HEK293T (cell line): ENCODE results near the gene CDH4.

Source experiments
- CTCF ChIA-PET: fragments of 350-600 bp; formaldehyde crosslinking; extraction: SDS; loops from one replicate; lab custom pipeline; 2021; ENCODE audit warnings: antibody characterized with exemption, inconsistent platforms; lab: Yijun Ruan, JAX
- POLR2A ChIA-PET: fragments of 350-600 bp; formaldehyde crosslinking; extraction: SDS; loops from one replicate; lab custom pipeline; 2020; ENCODE audit warnings: antibody characterized with exemption, inconsistent platforms; lab: Yijun Ruan, JAX
- DNase-seq: peaks from one replicate; pipeline ENCODE4 v3.0.0; 2012; ENCODE audit warnings: mixed read lengths; ENCODE audit errors: extremely low spot score
- ARNT ChIP-seq: fragments of 450-650 bp; IDR thresholded peaks from 2 replicates; pipeline ENCODE4 v1.6.1; 2017; ENCODE audit warnings: mild to moderate bottlenecking
- BHLHE40 ChIP-seq: fragments of 450-650 bp; IDR thresholded peaks from 2 replicates; pipeline ENCODE4 v1.6.1; 2016; ENCODE audit warnings: mild to moderate bottlenecking, moderate library complexity, borderline replicate concordance
- CTBP1 ChIP-seq: fragments of 450-650 bp; IDR thresholded peaks from 2 replicates; pipeline ENCODE4 v1.6.1; 2016; ENCODE audit warnings: borderline replicate concordance
- ELF4 ChIP-seq: fragments of 450-650 bp; IDR thresholded peaks from 2 replicates; pipeline ENCODE4 v1.6.1; 2017; ENCODE audit warnings: antibody characterized with exemption
- FOXA1 ChIP-seq: fragments of 450-650 bp; IDR thresholded peaks from 2 replicates; pipeline ENCODE4 v1.6.1; 2016; ENCODE audit warnings: mild to moderate bottlenecking
- FOXK2 ChIP-seq: fragments of 450-650 bp; IDR thresholded peaks from 2 replicates; pipeline ENCODE4 v1.6.1; 2016; ENCODE audit warnings: mild to moderate bottlenecking
- FOXM1 ChIP-seq: fragments of 450-650 bp; IDR thresholded peaks from 2 replicates; pipeline ENCODE4 v1.6.1; 2017; ENCODE audit warnings: mild to moderate bottlenecking, borderline replicate concordance
- HDGF ChIP-seq: fragments of 450-650 bp; IDR thresholded peaks from 2 replicates; pipeline ENCODE4 v1.6.1; 2017; ENCODE audit warnings: antibody characterized with exemption, borderline replicate concordance
- L3MBTL2 ChIP-seq: fragments of 450-650 bp; conservative IDR thresholded peaks from 2 replicates; pipeline ENCODE4 v1.6.1; 2016; ENCODE audit warnings: mild to moderate bottlenecking
- LEF1 ChIP-seq: fragments of 450-650 bp; IDR thresholded peaks from 2 replicates; pipeline ENCODE4 v1.6.1; 2017; ENCODE audit warnings: mild to moderate bottlenecking, borderline replicate concordance
- NFRKB ChIP-seq: fragments of 450-650 bp; IDR thresholded peaks from 2 replicates; pipeline ENCODE4 v1.6.1; 2016; ENCODE audit warnings: mild to moderate bottlenecking, moderate library complexity
- PKNOX1 ChIP-seq: fragments of 450-650 bp; IDR thresholded peaks from 2 replicates; pipeline ENCODE4 v1.6.1; 2016
- SP1 ChIP-seq: fragments of 450-650 bp; IDR thresholded peaks from 2 replicates; pipeline ENCODE4 v1.6.1; 2017
- SUZ12 ChIP-seq: fragments of 450-650 bp; IDR thresholded peaks from 2 replicates; pipeline ENCODE4 v1.6.1; 2016; ENCODE audit warnings: mild to moderate bottlenecking
- TARDBP ChIP-seq: fragments of 450-650 bp; IDR thresholded peaks from 2 replicates; pipeline ENCODE4 v1.6.1; 2016
- ZNF384 ChIP-seq: fragments of 450-650 bp; IDR thresholded peaks from 2 replicates; pipeline ENCODE4 v1.6.1; 2016

Gene CDH4

GRCh38 chr20:61789329-61789728 is 537.3 kb downstream of the CDH4 start:
- TF ChIP-seq HDGF (no peak), TARDBP (no peak), ARNT (no peak), SUZ12 (no peak), NFRKB (no peak), FOXM1 (no peak), BHLHE40 (no peak), ZNF384 (no peak), ELF4 (no peak), CTBP1 (no peak), L3MBTL2 (no peak), FOXA1 (no peak), SP1 (no peak), LEF1 (no peak), FOXK2 (no peak)
- ChIA-PET POLR2A (no interaction called here), CTCF (interaction anchor here (0.5 kb wide), 1 partner anchor 103 kb away, joined by 3 read pairs; no protein-coding TSS in a partner anchor)
- DNase-seq, result no peak

GRCh38 chr20:61790116-61790827 is 538.2 kb downstream of the CDH4 start:
- no peak for DNase-seq
- TF ChIP-seq SUZ12 (no peak), HDGF (no peak)
- CTCF ChIA-PET, result interaction anchor here (0.6 kb wide), 1 partner anchor 21 kb away, joined by 3 read pairs; no protein-coding TSS in a partner anchor
- POLR2A ChIA-PET, result no interaction called here

GRCh38 chr20:61791995-61792394 is 539.9 kb downstream of the CDH4 start:
- POLR2A ChIA-PET, result no interaction called here
- TF ChIP-seq NFRKB (no peak), L3MBTL2 (no peak), FOXM1 (no peak), HDGF (no peak), ELF4 (no peak), PKNOX1 (no peak), BHLHE40 (no peak), ARNT (no peak), SP1 (no peak), TARDBP (no peak), CTBP1 (no peak), SUZ12 (no peak), FOXK2 (no peak), ZNF384 (no peak), FOXA1 (no peak), LEF1 (no peak)
- DNase-seq, result no peak
- CTCF ChIA-PET, result no interaction called here

- TF ChIP-seq TARDBP (no peak), SUZ12 (no peak), NFRKB (no peak), L3MBTL2 (no peak), FOXK2 (no peak), ARNT (no peak)
- POLR2A ChIA-PET, result no interaction called here
- no peak for DNase-seq
- CTCF ChIA-PET, result interaction anchor here (0.6 kb wide), 1 partner anchor 21 kb away, joined by 3 read pairs; no protein-coding TSS in a partner anchor
Observed at GRCh38 chr20:61795669-61796630, 543.9 kb downstream of the CDH4 start.

- ChIA-PET POLR2A (no interaction called here), CTCF (no interaction called here)
- DNase-seq, result no peak
- TF ChIP-seq LEF1, result no peak
- no peak for TF ChIP-seq ZNF384
- no peak for TF ChIP-seq TARDBP
- TF ChIP-seq SUZ12, result no peak
- TF ChIP-seq PKNOX1, result no peak
- TF ChIP-seq ARNT, result no peak
- TF ChIP-seq HDGF, result no peak
- no peak for TF ChIP-seq L3MBTL2
- no peak for TF ChIP-seq CTBP1
- TF ChIP-seq FOXM1, result no peak
- TF ChIP-seq SP1, result no peak
- TF ChIP-seq FOXA1, result no peak
Observed at GRCh38 chr20:61796738-61797137, 544.7 kb downstream of the CDH4 start.

- no peak for TF ChIP-seq ELF4
- no peak for TF ChIP-seq L3MBTL2
- TF ChIP-seq ZNF384, result no peak
- no peak for TF ChIP-seq HDGF
- no peak for TF ChIP-seq ARNT
- TF ChIP-seq PKNOX1, result no peak
- no peak for TF ChIP-seq FOXA1
- TF ChIP-seq LEF1, result no peak
- CTCF ChIA-PET, result no interaction called here
- DNase-seq, result no peak
- POLR2A ChIA-PET, result no interaction called here
Observed at GRCh38 chr20:61797200-61797599, 545.1 kb downstream of the CDH4 start.
